ENCODE measurements around the gene TLN1.

- TF ChIP-seq CTCF (IDR thresholded peaks at IDR 0.05; ENCODE audit: low read length) (no peak), EZH2 (IDR thresholded peaks at IDR 0.05; ENCODE audit: borderline replicate concordance, low read length) (no peak)
These were observed 50.5 kb downstream of the TLN1 start for GRCh38 chr9:35681341-35682002.

Data from OCI-LY1 (cell line).